GM18505 (cell line): ENCODE results near the gene MILR1.
"Not testable (repeated sequence)": the region's sequence is repeated elsewhere in the genome, so short reads cannot be mapped to it uniquely, and the experiment has no call there.

Source experiments
- ATAC-seq: cut with Tn5 transposase; IDR thresholded peaks from one replicate; pipeline ENCODE4 v1.9.1; 2021; ENCODE audit not compliant: unreplicated experiment
- POLR2A ChIP-seq: IDR thresholded peaks from 4 replicates; pipeline ENCODE4 v1.6.1; 2011; ENCODE audit warnings: borderline replicate concordance; ENCODE audit not compliant: insufficient read depth, insufficient read length; ENCODE audit errors: extremely low read depth

The MILR1 gene

DNA sequence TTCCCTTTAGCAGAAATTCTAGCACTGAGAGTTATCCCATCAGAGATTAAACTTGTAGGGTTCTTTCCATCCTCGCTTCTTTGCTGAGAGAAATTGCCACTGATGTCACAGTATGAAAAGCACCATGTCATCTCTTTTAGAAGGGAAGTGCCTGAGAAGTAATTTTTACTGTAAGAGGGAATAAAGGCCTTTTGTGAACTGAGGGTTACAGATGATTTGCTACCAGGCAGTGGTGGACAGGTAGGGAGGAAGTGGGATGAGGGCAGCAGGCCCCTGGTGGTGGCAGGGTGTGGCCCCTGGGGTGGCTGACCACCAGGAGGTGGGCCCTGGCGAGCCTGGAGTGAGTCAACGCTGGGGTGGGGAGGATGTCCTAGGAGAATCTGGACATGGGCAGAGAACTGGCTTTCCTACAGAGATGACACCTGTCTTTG, 6.4 kb upstream of the MILR1 start:
- ATAC-seq, result no peak
- TF ChIP-seq POLR2A, result no peak

DNA sequence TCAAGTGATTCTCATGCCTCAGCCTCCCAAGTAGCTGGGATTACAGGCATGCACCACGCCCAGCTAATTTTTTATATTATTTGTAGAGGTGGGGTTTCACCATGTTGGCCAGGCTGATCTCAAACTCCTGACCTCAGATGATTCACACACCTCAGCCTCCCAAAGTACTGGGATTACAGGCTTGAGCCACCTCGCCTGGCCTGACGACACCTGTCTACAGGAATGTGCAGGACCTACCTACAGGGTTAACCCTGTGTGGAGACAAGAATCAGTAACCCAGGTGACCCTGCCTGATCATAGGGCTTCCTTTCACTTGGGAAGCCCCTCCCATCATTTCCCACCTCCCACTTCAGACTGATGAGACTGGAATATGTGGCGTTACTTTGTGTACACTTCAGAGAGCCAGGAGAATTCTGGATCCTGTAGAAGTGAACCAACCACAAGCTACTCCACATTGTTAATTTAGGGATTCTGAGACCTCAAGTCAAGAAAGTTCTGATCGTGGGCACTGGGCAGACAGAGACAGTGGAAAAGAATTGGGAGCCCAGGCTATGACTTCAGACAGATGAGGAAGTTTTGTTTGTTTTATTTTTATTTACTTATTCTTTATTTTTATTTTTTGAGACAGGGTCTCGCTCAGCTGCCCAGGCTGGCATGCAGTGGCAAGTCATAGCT, 5.7 kb upstream of the MILR1 start:
- no peak for TF ChIP-seq POLR2A
- ATAC-seq, result no peak

DNA sequence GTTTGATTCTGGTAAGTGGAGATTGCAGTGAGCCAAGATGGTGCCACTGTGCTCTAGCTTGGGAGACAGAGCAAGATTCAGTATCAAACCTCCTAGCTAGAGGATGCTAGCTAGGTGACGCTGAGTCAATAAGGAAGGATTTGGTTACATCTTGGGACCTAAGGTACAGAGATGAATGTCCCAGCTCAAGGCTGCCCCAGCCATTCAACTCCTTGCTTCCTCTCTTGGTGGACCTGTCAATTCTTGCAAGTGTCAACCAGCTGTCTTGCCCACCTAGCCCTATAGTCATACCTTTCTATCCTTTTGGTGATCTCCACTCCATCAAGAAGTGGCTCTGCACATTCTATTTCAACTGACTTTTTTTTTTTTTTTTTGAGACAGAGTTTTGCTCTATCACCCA, 1.4 kb upstream of the MILR1 start:
- no peak for TF ChIP-seq POLR2A

DNA sequence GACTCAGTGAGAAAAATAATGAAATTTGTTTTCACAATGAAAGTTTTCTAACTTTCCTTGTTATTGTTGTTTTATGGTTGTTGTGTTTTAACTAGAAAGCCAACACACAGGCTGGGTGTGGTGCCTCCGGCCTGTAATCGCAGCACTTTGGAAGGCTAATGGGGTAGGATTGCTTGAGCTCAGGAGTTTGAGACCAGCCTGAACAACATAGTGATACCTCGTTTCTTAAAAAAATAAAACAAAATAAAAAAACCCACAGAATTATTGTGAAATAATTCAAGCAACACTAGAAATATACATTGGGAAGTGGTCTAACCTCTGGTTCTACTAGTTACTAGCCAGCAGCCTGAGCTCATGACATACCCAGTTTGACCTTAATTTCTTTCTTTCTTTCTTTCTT, 630 bp downstream of the MILR1 start:
- no peak for ATAC-seq
- no peak for TF ChIP-seq POLR2A

More for the DNA sequence above, 1.4 kb upstream of the MILR1 start:
- ATAC-seq, result no peak

DNA sequence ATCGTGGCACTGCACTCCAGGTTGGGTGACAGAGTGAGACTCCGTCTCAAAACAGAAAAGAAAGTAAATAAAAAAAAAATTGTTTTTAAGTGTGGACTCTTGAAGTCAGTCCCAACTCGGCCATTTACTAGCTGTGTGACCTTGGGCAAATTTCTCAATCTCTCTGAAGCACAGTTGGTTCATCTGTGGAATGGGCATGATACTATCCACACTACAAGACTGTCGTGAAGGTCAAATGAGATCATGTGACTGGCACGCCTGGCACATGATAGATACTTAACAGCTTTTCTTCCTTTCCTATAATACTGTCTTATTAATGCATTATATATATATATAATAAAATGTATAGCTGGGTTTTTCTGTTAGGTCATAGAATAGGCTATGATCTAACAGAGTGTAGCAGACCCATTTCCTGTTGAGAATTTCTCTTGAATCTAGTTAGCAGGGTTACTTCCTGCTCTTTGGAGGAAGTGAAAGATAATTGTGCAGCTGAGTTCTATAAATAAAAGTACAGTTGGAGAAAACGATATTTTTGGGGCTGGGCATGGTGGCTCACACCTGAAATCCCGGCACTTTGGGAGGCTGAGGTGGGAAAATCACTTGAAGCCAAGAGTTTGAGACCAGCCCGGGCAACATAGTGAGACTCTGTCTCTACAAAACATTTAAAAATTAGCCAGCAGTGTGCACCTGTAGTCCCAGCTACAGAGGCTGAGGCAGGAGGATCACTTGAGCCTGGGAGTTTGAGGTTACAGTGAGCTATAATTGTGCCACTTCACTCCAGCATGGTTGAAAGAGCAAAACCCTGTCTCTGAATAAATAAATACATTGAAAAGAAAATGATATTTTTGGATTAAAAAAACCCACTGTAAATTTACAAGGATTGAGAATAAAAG, 7.3 kb downstream of the MILR1 start:
- TF ChIP-seq POLR2A, result no peak
- ATAC-seq, result peak; percentile 48

DNA sequence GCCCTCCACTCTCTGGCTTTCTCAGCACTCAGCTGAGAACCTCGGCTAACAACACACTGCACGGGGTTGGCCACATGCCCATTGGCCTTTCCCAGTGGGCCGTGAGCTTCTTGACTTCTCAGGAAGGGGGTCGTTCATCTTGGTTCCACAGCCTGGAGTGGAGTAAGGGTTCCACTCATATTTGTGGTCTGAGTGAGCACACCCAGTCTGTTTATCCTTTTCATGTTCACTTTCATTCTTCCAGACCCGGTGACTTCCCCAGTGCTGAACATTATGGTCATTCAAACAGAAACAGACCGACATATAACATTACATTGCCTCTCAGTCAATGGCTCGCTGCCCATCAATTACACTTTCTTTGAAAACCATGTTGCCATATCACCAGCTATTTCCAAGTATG, 8.2 kb downstream of the MILR1 start:
- no peak for ATAC-seq
- TF ChIP-seq POLR2A, result no peak

DNA sequence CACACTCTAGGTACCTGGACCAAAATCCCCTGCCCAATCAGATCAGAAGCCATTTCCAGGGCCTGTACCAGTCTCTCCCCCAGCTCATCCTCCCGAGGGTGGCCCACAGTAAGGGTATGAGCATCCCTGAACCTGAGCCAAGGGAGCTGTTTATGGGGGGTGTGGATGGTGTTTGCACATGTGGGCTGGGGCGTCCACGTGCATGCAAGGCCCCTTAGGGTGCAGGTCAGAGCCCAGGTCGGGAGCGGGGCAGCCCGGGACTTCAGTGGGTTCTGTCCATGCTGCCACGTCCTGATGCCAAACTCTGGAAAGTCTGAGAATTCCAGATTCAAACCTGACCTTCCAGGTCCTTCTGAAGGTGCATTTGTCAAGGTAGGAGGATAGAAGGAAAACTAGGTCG, 9.8 kb downstream of the MILR1 start:
- ATAC-seq, result no peak
- no peak for TF ChIP-seq POLR2A

DNA sequence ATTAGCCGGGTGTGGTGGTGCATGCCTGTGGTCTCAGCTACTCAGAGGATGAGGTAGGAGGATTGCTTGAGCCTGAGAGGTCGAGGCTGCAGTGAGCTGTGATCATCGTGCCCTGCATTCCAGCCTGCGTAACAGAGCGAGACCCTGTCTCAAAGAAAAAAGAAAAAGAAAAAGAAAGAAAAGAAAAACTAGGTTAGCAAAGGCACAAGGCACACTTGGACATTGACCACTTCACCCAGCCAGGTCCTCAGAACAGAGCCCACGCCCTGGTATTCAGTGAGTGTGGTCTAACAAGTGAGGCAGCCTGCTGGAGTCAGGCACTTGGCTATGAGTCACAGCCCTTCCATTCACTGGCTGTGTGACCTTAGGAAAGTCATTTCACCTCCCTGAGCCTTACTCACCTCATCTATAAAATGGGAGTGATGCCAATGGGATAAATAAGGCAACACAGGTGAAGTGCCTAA, 10.4 kb downstream of the MILR1 start:
- TF ChIP-seq POLR2A, result no peak
- ATAC-seq, result no peak

DNA sequence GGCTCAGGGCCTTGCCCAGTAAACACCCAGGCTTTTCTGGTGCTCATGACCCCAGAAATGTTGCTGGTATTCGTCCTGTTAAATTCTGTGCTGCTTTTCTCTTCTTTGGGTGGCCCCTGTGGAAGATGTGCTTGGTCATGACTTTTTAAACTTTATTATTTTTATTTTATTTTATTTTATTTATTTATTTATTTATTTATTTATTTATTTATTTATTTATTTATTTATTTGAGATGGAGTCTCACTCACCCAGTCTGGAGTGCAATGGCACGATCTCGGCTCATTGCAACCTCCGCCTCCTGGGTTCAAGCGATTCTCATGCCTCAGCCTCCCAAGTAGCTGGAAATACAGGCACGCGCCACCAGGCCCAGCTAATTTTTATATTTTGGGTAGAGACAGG, 10.9 kb downstream of the MILR1 start:
- ATAC-seq, result not testable (repeated sequence)

DNA sequence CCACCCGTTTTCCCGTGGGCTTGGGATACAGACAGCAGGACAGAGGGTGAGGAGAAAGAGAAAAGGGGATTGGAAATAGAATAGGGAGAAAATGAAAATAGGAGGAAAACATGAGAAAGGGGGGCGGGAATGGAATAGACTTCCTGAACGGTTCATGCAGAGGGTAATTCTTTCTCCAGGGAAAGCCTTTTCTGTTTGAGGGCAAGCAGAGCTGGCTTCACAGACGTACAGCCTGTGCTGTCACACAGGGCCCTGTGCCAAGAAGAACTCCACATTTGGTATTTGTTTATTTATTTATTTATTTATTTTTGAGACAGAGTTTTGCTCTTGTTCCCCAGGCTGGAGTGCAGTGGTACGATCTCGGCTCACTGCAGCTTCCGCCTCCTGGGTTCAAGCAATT, 12.0 kb downstream of the MILR1 start:
- no peak for TF ChIP-seq POLR2A
- no peak for ATAC-seq

DNA sequence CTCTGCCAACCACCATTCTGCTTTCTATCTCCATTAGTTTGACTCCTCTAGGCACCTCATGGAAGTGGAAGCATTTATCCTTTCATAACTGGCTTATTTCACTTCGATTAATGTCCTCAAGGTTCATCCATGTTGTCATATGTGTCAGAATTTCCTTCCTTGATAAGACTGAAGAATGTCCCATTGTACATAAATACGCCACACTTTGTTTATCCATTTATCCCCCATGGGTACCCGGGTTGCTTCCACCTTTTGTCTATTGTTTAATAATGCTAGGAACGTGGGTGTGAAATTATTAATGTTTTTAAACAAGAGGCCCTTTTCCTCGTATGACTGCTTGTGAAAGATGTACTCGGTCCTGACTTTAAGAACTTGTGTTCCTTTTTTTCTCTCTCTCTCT, 12.9 kb downstream of the MILR1 start:
- no peak for ATAC-seq
- no peak for TF ChIP-seq POLR2A

DNA sequence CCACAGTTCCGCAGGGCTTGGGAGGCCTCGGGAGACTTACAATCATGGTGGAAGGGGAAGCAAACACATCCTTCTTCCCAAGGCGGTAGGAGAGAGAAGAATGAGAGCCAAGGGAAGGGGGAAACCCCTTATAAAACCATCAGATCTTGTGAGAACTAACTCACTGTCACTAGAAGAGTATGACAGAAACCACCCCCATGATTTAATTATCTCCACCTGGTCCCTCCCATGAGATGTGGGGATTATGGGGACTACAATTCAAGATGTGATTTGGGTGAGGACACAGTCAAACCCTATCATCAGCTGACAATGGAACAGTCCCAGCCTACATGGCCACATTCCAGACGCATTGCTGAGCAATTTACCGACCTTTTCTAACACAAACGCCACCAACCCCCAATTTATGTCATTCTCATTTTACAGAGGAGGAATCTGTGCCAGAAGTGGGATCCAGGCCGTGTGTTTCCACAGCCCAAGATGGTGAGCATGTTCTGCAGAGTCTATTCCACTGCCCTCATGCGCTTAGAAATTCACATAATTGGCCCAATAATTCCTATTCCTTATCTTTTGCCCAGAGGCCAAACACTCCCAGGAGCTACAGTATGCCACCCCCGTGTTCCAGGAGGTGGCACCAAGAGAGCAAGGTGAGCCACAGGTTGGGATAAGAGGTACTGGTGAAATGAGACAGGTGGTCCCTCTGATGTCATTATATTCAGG, 17.3 kb downstream of the MILR1 start:
- ATAC-seq, result no peak
- TF ChIP-seq POLR2A, result no peak

DNA sequence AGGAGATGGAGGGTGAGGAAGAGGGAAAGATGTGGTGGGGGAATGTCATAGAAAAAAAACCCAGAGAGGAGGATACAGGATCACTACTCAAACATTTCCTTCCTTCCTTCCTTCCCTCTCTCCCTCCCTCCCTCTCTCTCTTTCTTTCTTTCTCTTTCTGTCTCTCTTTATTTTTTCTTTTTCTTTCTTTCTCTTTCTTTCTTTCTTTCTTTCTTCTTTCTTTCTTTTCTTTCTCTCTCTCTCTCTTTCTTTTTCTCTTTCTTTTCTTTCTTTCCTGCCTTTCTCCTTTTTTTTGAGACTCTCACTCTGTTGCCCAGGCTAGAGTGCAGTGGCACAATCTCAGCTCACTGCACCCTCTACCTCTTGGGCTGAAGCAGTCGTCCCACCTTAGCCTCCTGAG, 17.9 kb downstream of the MILR1 start:
- not testable (repeated sequence) for ATAC-seq

DNA sequence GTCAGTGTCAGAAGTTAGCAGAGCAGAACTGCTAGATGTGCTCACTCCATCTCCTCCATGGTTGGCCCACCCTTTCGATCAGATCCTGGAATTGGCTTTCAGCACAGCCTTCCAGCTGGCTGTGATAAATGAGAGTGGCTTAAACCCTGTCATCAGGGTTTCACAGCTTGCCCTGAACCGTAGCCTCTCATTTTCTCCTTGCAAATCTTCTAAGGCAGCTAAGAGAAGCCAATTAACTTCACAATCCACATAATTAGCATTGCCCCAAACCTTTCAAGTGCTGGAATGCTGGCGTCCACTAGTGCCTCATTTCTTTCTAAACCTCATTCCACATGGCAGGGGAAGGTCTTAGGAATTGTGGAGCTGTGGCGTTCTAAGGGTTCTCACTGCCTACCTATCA, 21.7 kb downstream of the MILR1 start:
- no peak for TF ChIP-seq POLR2A
- no peak for ATAC-seq
